ENCODE data around the gene LIMCH1. TPM values are rescaled to one million over a fixed set of nuclear protein-coding genes. Genes with fewer than 3 reads are reported as not detected.

The LIMCH1 gene
- total RNA-seq, 1 experiment from 2014 or later: 3.3 TPM

GRCh38 chr4:41728573-41728913 lies 190.6 kb downstream of the LIMCH1 start:
- Mint-ChIP-seq H3K36me3 (ENCODE audit: insufficient read depth in 1 of 3, low read depth in 3 of 3) (no peaks in the 10 kb centered on the region), H3K4me3 (no peak overlapping the region), H3K27me3 (ENCODE audit: low read depth) (peaks cover 83% of the 10 kb centered on the region), H3K27ac (no peak overlapping the region), H3K9me3 (peaks cover 5 to 6% of the 10 kb centered on the region in 2 experiments), H3K4me1 (no peaks in the 10 kb centered on the region)
- Histone ChIP-seq H3K27me3 (ENCODE audit: insufficient read depth, low read length) (no peaks in the 10 kb centered on the region; the same call in 1 of the 2 replicates), H2BK120ac (ENCODE audit: low read depth, low read length, poor library complexity, severe bottlenecking) (no peak overlapping the region), H3K4me1 (ENCODE audit: insufficient read depth, low read length) (no peaks in the 10 kb centered on the region), H3K4ac (ENCODE audit: low read depth, low read length) (no peak overlapping the region), H3K14ac (ENCODE audit: insufficient read depth, low read length) (no peak overlapping the region), H3T11ph (ENCODE audit: low read length) (no peak overlapping the region), H3K79me1 (ENCODE audit: insufficient read depth, low read depth, low read length, poor library complexity, severe bottlenecking) (no peaks in the 10 kb centered on the region), H2AK5ac (ENCODE audit: insufficient read length, low read length) (no peak overlapping the region), H2AFZ (ENCODE audit: low read length) (no peak overlapping the region), H3K4me2 (ENCODE audit: insufficient read depth, insufficient read length, low read length) (no peak overlapping the region), H4K8ac (replicated peaks; ENCODE audit: insufficient read length, low read depth, low read length) (no peak overlapping the region), H4K20me1 (ENCODE audit: control insufficient read depth, insufficient read depth, insufficient read length) (no peaks in the 10 kb centered on the region), H3K79me2 (ENCODE audit: insufficient read depth, low read length) (no peaks in the 10 kb centered on the region), H3K9ac (ENCODE audit: extremely low read depth, insufficient read length, low read length) (no peak overlapping the region), H2BK5ac (ENCODE audit: insufficient read length, low read length) (no peak overlapping the region), H3K23ac (ENCODE audit: insufficient read length, low read depth, low read length) (no peak overlapping the region), H4K91ac (ENCODE audit: insufficient read length, low read depth, low read length) (no peak overlapping the region), H4K5ac (ENCODE audit: insufficient read length, low read depth, low read length) (no peak overlapping the region), H2BK15ac (ENCODE audit: low read depth, low read length) (no peak overlapping the region), H3K27ac (ENCODE audit: insufficient read length, low read depth, low read length) (no peak overlapping the region), H2BK12ac (ENCODE audit: insufficient read length, low read depth, low read length) (no peak overlapping the region), H2BK20ac (ENCODE audit: low read depth, low read length, poor library complexity, severe bottlenecking) (no peak overlapping the region), H3K56ac (ENCODE audit: insufficient read length, low read depth, low read length) (no peak overlapping the region), H3K18ac (ENCODE audit: insufficient read length, low read depth, low read length) (no peak overlapping the region), H3K23me2 (ENCODE audit: insufficient read length, low read depth, low read length, poor library complexity, severe bottlenecking) (no peaks in the 10 kb centered on the region), H3K9me3 (ENCODE audit: control insufficient read depth, low read depth, low read length) (no peaks in the 10 kb centered on the region)
- TF ChIP-seq CTCF (conservative IDR thresholded peaks at IDR 0.05): no peak
- DNase-seq: no peak
- WGBS (ENCODE audit: extremely low coverage, insufficient read length, low lambda C conversion rate): no CpG with 5 or more reads among the region's 3 CpGs
